OCI-LY1 (cell line): ENCODE results near the gene C4orf54.

ENCODE experiments used
- H2AFZ ChIP-seq: fragments of 200-600 bp; sonication (generic), shearing (Covaris generic); 2 replicates; pipeline ENCODE4 v1.6.0; 2014; ENCODE audit warnings: antibody characterized with exemption, mild to moderate bottlenecking, low read length
- H3F3A ChIP-seq: fragments of 200-600 bp; sonication (generic), shearing (Covaris generic); 2 replicates; pipeline ENCODE4 v1.6.0; 2014; ENCODE audit warnings: mild to moderate bottlenecking, antibody characterized with exemption, low read length, moderate library complexity; ENCODE audit not compliant: insufficient read depth
- H3K27ac ChIP-seq: fragments of 200-600 bp; sonication (generic); 2 replicates; pipeline ENCODE4 v1.5.1; 2014; ENCODE audit warnings: low read length, mixed run types, mild to moderate bottlenecking, low read depth; ENCODE audit not compliant: poor library complexity, severe bottlenecking
- H3K27me3 ChIP-seq: fragments of 200-600 bp; sonication (generic); 2 replicates; pipeline ENCODE4 v1.6.0; 2014; ENCODE audit warnings: antibody characterized with exemption, mild to moderate bottlenecking, low read length, moderate library complexity; ENCODE audit not compliant: insufficient read depth
- H3K36me3 ChIP-seq: fragments of 200-600 bp; sonication (generic); 2 replicates; pipeline ENCODE4 v1.6.1; 2014; ENCODE audit warnings: mild to moderate bottlenecking, antibody characterized with exemption, low read length, moderate library complexity, mixed read lengths; ENCODE audit not compliant: insufficient read depth
- H3K4me1 ChIP-seq: fragments of 200-600 bp; sonication (generic); 2 replicates; pipeline ENCODE4 v1.5.1; 2014; ENCODE audit warnings: mild to moderate bottlenecking, low read length, moderate library complexity; ENCODE audit not compliant: insufficient read depth, severe bottlenecking
- H3K4me2 ChIP-seq: fragments of 200-600 bp; sonication (generic), shearing (Covaris generic); 2 replicates; pipeline ENCODE4 v1.6.1; 2014; ENCODE audit warnings: low read length
- H3K4me3 ChIP-seq: fragments of 200-600 bp; sonication (generic); 2 replicates; pipeline ENCODE4 v1.5.1; 2014; ENCODE audit warnings: low read length, low read depth, mild to moderate bottlenecking, mixed read lengths; ENCODE audit not compliant: poor library complexity, severe bottlenecking
- H3K79me2 ChIP-seq: fragments of 200-600 bp; shearing (Covaris generic); 2 replicates; pipeline ENCODE4 v1.6.1; 2016; ENCODE audit warnings: mixed run types, low read length, mixed read lengths; ENCODE audit not compliant: insufficient read depth
- H3K9ac ChIP-seq: fragments of 200-600 bp; sonication (generic), shearing (Covaris generic); 2 replicates; pipeline ENCODE4 v1.6.1; 2014; ENCODE audit warnings: mild to moderate bottlenecking, low read length, mixed read lengths
- H3K9me2 ChIP-seq: fragments of 200-600 bp; sonication (generic), shearing (Covaris generic); 2 replicates; pipeline ENCODE4 v1.6.1; 2014; ENCODE audit warnings: low read depth, mild to moderate bottlenecking, low read length, mixed read lengths
- H3K9me3 ChIP-seq: fragments of 200-600 bp; shearing (Covaris generic); 2 replicates; pipeline ENCODE4 v1.6.1; 2014; ENCODE audit warnings: low read length, mixed read lengths
- H4K20me1 ChIP-seq: fragments of 200-600 bp; sonication (generic), shearing (Covaris generic); 2 replicates; pipeline ENCODE4 v1.6.0; 2016; ENCODE audit warnings: mild to moderate bottlenecking, low read length; ENCODE audit not compliant: insufficient read depth
- CTCF ChIP-seq: fragments of 200-600 bp; sonication (generic), shearing (Covaris generic); IDR thresholded peaks from 2 replicates; pipeline ENCODE4 v1.5.1; 2017; ENCODE audit warnings: mild to moderate bottlenecking, antibody characterized with exemption, low read length, moderate library complexity, mixed read lengths
- EZH2 ChIP-seq: fragments of 200-600 bp; sonication (generic), shearing (Covaris generic); IDR thresholded peaks from 2 replicates; pipeline ENCODE4 v1.8.0; 2017; ENCODE audit warnings: borderline replicate concordance, mixed run types, mild to moderate bottlenecking, antibody characterized with exemption, low read length, moderate library complexity, mixed read lengths

C4orf54 gene

GRCh38 chr4:99669084-99669483 is 11.5 kb upstream of the C4orf54 start:
- H3K9me2 ChIP-seq, result no peaks in the 10 kb centered on the region
- H3K4me1 ChIP-seq, result no peaks in the 10 kb centered on the region
- TF ChIP-seq CTCF (no peak), EZH2 (no peak)
- H3K4me2 ChIP-seq, result no peak overlapping the region
- H4K20me1 ChIP-seq, result no peaks in the 10 kb centered on the region
- H2AFZ ChIP-seq, result no peak overlapping the region
- H3K36me3 ChIP-seq, result no peaks in the 10 kb centered on the region
- no peaks in the 10 kb centered on the region for H3F3A ChIP-seq
- H3K9ac ChIP-seq, result no peak overlapping the region
- H3K9me3 ChIP-seq, result no peaks in the 10 kb centered on the region
- H3K27ac ChIP-seq, result no peak overlapping the region
- no peaks in the 10 kb centered on the region for H3K79me2 ChIP-seq
- H3K27me3 ChIP-seq, result no peaks in the 10 kb centered on the region
- no peak overlapping the region for H3K4me3 ChIP-seq

- Histone ChIP-seq H3K9me3 (no peaks in the 10 kb centered on the region), H3K4me3 (no peak overlapping the region), H3F3A (no peaks in the 10 kb centered on the region), H3K79me2 (no peaks in the 10 kb centered on the region), H3K27me3 (no peaks in the 10 kb centered on the region), H4K20me1 (no peaks in the 10 kb centered on the region), H3K4me1 (no peaks in the 10 kb centered on the region), H3K9ac (no peak overlapping the region), H3K27ac (no peak overlapping the region), H3K9me2 (no peaks in the 10 kb centered on the region), H3K36me3 (no peaks in the 10 kb centered on the region), H2AFZ (no peak overlapping the region), H3K4me2 (no peak overlapping the region)
- TF ChIP-seq EZH2 (no peak), CTCF (no peak)
These were observed 10.8 kb upstream of the C4orf54 start for GRCh38 chr4:99668472-99668871.

GRCh38 chr4:99665983-99666382 is 8.4 kb upstream of the C4orf54 start:
- H3K9me3 ChIP-seq, result no peaks in the 10 kb centered on the region
- no peak overlapping the region for H3K4me2 ChIP-seq
- H4K20me1 ChIP-seq, result no peaks in the 10 kb centered on the region
- no peak overlapping the region for H3K4me3 ChIP-seq
- no peak for TF ChIP-seq EZH2
- TF ChIP-seq CTCF, result no peak
- no peaks in the 10 kb centered on the region for H3K27me3 ChIP-seq
- no peak overlapping the region for H3K9ac ChIP-seq
- H3K4me1 ChIP-seq, result no peaks in the 10 kb centered on the region
- no peaks in the 10 kb centered on the region for H3K79me2 ChIP-seq
- no peaks in the 10 kb centered on the region for H3F3A ChIP-seq
- H3K27ac ChIP-seq, result no peak overlapping the region
- H3K9me2 ChIP-seq, result no peaks in the 10 kb centered on the region
- H2AFZ ChIP-seq, result no peak overlapping the region
- no peaks in the 10 kb centered on the region for H3K36me3 ChIP-seq
